ENCODE data around the gene GOLT1A.

GRCh38 chr1:204152310-204153044 is 61.3 kb downstream of the GOLT1A start:
- TF ChIP-seq, protein P1, sequence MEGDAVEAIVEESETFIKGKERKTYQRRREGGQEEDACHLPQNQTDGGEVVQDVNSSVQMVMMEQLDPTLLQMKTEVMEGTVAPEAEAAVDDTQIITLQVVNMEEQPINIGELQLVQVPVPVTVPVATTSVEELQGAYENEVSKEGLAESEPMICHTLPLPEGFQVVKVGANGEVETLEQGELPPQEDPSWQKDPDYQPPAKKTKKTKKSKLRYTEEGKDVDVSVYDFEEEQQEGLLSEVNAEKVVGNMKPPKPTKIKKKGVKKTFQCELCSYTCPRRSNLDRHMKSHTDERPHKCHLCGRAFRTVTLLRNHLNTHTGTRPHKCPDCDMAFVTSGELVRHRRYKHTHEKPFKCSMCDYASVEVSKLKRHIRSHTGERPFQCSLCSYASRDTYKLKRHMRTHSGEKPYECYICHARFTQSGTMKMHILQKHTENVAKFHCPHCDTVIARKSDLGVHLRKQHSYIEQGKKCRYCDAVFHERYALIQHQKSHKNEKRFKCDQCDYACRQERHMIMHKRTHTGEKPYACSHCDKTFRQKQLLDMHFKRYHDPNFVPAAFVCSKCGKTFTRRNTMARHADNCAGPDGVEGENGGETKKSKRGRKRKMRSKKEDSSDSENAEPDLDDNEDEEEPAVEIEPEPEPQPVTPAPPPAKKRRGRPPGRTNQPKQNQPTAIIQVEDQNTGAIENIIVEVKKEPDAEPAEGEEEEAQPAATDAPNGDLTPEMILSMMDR (conservative IDR thresholded peaks at IDR 0.05; ENCODE audit: low read depth, low read length): no peak
- TF ChIP-seq EZH2 (IDR thresholded peaks at IDR 0.05; ENCODE audit: borderline replicate concordance, low read depth, low read length, poor library complexity, severe bottlenecking): no peak
